ENCODE data around the gene ZNF544.

The ZNF544 gene

GRCh38 chr19:58261968-58262921 is 33.5 kb downstream of the ZNF544 start (continued):
- TF ChIP-seq ZNF274 (IDR thresholded peaks at IDR 0.05; ENCODE audit: low read length) (no peak; the same call in 1 of the 2 replicates), ZNF274 (tag by site-specific recombination; IDR thresholded peaks at IDR 0.05; ENCODE audit: borderline replicate concordance) (peak; percentile 97), ZNF626 (tag by site-specific recombination; IDR thresholded peaks at IDR 0.05) (0 out of 2 replicates have a peak, but pooled peaks have one; percentile 5), ZNF629 (tag by site-specific recombination; IDR thresholded peaks at IDR 0.05) (no peak), ZNF404 (tag by site-specific recombination; IDR thresholded peaks at IDR 0.05) (no peak), GFI1B (tag by site-specific recombination; IDR thresholded peaks at IDR 0.05) (no peak), ZNF366 (tag by site-specific recombination; conservative IDR thresholded peaks at IDR 0.05) (no peak)

- Histone ChIP-seq H3K4me3 (ENCODE audit: low read depth, low read length) (no peak overlapping the region), H3K4me1 (ENCODE audit: control insufficient read depth, insufficient read depth, low read length) (no peaks in the 10 kb centered on the region), H3K9me3 (ENCODE audit: control insufficient read depth, insufficient read depth, low read depth, low read length) (no peaks in the 10 kb centered on the region), H3K36me3 (ENCODE audit: control insufficient read depth in 2 of 2, insufficient read depth in 1 of 2, low read length in 2 of 2) (peaks cover 3 to 54% of the 10 kb centered on the region in 2 experiments; a peak in 2 of 3 replicates), H3K27ac (ENCODE audit: extremely low read depth, low read depth, low read length) (no peak overlapping the region)
- no peak for TF ChIP-seq ZNF513 (tag by site-specific recombination; IDR thresholded peaks at IDR 0.05)
- TF ChIP-seq WT1 (tag by site-specific recombination; IDR thresholded peaks at IDR 0.05) = no peak
- TF ChIP-seq SP7 (tag by site-specific recombination; IDR thresholded peaks at IDR 0.05) = no peak
- TF ChIP-seq ZNF274 (IDR thresholded peaks at IDR 0.05; ENCODE audit: low read length) = peak; percentile 55; the same call in 1 of the 2 replicates
- TF ChIP-seq ZNF274 (tag by site-specific recombination; IDR thresholded peaks at IDR 0.05; ENCODE audit: borderline replicate concordance) = peak; percentile 79; the same call in 1 of the 2 replicates
- TF ChIP-seq ZNF777 (tag by site-specific recombination; IDR thresholded peaks at IDR 0.05; ENCODE audit: borderline replicate concordance) = 0 out of 2 replicates have a peak, but pooled peaks have one; percentile 29
- TF ChIP-seq GLIS1 (tag by site-specific recombination; IDR thresholded peaks at IDR 0.05) = no peak
- no peak for TF ChIP-seq ZNF561 (tag by site-specific recombination; IDR thresholded peaks at IDR 0.05; ENCODE audit: borderline replicate concordance)
- no peak for TF ChIP-seq ZNF558 (tag by site-specific recombination; IDR thresholded peaks at IDR 0.05)
- TF ChIP-seq ZNF16 (tag by site-specific recombination; IDR thresholded peaks at IDR 0.05; ENCODE audit: low read depth) = no peak
- POLR2A ChIA-PET = interaction anchor here (0.5 to 1.5 kb wide), 2 partner anchors 12 to 15 kb away, joined by 3 to 4 read pairs; no protein-coding TSS in a partner anchor
- CTCF ChIA-PET = interaction anchor here (0.6 kb wide), 1 partner anchor 50 kb away, joined by 3 read pairs; no protein-coding TSS in a partner anchor
Observed at GRCh38 chr19:58262922-58263296, 34.2 kb downstream of the ZNF544 start.

DNA sequence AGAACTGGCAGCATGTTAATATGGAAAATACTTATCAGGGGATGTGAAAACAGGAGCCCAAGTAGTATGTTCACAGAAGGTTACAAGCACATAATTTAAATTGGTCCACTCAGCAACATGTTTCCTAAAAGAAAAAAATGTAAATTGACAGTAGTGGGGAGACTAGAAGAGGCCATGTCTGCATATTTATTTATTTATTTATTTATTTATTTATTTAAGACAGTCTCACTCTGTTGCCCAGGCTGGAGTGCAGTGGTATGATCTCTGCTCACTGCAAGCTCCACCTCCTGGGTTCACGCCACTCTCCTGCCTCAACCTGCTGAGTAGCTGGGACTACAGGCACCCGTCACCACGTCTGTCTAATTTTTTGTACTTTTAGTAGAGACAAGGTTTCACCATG is 36.4 kb downstream of the ZNF544 start:
- Histone ChIP-seq H3K4me1 (ENCODE audit: control insufficient read depth, insufficient read depth, low read length) (no peaks in the 10 kb centered on the region), H3K9me3 (ENCODE audit: control insufficient read depth, insufficient read depth, low read depth, low read length) (no peaks in the 10 kb centered on the region; the same call in 1 of the 2 replicates), H3K36me3 (ENCODE audit: control insufficient read depth in 2 of 2, insufficient read depth in 1 of 2, low read length in 2 of 2) (peaks cover 0 to 35% of the 10 kb centered on the region in 2 experiments; a peak in 2 of 3 replicates), H3K27ac (ENCODE audit: extremely low read depth, low read depth, low read length) (no peak overlapping the region), H3K4me3 (ENCODE audit: low read depth, low read length) (no peak overlapping the region)
- ChIA-PET POLR2A (no interaction called here), CTCF (no interaction called here)
- TF ChIP-seq ZNF426 (tag by site-specific recombination; IDR thresholded peaks at IDR 0.05) (peak; percentile 46), ZNF394 (tag by site-specific recombination; IDR thresholded peaks at IDR 0.05; ENCODE audit: borderline replicate concordance) (peak; percentile 67; the same call in 1 of the 2 replicates), ZNF555 (tag by site-specific recombination; conservative IDR thresholded peaks at IDR 0.05) (peak; percentile 27), OSR2 (tag by site-specific recombination; IDR thresholded peaks at IDR 0.05) (no peak), GLIS1 (tag by site-specific recombination; IDR thresholded peaks at IDR 0.05) (no peak), ZNF664 (tag by site-specific recombination; IDR thresholded peaks at IDR 0.05) (0 out of 2 replicates have a peak, but pooled peaks have one; percentile 18), ZNF266 (tag by site-specific recombination; IDR thresholded peaks at IDR 0.05; ENCODE audit: low read depth) (0 out of 2 replicates have a peak, but pooled peaks have one; percentile 7), ZNF623 (tag by site-specific recombination; IDR thresholded peaks at IDR 0.05) (0 out of 2 replicates have a peak, but pooled peaks have one; percentile 35), ZNF10 (tag by site-specific recombination; IDR thresholded peaks at IDR 0.05) (0 out of 2 replicates have a peak, but pooled peaks have one; percentile 58)
- TF ChIP-seq, protein P1, sequence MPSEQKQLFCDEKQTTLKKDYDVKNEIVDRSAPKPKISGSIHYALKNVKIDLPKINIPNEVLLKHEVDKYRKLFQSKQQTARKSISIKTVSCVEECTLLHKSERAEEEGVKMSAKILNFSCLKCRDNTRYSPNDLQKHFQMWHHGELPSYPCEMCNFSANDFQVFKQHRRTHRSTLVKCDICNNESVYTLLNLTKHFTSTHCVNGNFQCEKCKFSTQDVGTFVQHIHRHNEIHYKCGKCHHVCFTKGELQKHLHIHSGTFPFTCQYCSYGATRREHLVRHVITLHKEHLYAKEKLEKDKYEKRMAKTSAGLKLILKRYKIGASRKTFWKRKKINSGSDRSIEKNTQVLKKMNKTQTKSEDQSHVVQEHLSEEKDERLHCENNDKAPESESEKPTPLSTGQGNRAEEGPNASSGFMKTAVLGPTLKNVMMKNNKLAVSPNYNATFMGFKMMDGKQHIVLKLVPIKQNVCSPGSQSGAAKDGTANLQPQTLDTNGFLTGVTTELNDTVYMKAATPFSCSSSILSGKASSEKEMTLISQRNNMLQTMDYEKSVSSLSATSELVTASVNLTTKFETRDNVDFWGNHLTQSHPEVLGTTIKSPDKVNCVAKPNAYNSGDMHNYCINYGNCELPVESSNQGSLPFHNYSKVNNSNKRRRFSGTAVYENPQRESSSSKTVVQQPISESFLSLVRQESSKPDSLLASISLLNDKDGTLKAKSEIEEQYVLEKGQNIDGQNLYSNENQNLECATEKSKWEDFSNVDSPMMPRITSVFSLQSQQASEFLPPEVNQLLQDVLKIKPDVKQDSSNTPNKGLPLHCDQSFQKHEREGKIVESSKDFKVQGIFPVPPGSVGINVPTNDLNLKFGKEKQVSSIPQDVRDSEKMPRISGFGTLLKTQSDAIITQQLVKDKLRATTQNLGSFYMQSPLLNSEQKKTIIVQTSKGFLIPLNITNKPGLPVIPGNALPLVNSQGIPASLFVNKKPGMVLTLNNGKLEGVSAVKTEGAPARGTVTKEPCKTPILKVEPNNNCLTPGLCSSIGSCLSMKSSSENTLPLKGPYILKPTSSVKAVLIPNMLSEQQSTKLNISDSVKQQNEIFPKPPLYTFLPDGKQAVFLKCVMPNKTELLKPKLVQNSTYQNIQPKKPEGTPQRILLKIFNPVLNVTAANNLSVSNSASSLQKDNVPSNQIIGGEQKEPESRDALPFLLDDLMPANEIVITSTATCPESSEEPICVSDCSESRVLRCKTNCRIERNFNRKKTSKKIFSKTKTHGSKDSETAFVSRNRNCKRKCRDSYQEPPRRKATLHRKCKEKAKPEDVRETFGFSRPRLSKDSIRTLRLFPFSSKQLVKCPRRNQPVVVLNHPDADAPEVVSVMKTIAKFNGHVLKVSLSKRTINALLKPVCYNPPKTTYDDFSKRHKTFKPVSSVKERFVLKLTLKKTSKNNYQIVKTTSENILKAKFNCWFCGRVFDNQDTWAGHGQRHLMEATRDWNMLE (tag by site-specific recombination; conservative IDR thresholded peaks at IDR 0.05; ENCODE audit: low read depth) = peak; percentile 55

Data from HEK293 (cell line).